Measurements from ENCODE around the gene LRRC41.
"Not testable (repeated sequence)": the region's sequence is repeated elsewhere in the genome, so short reads cannot be mapped to it uniquely, and the experiment has no call there.

LRRC41 gene

DNA sequence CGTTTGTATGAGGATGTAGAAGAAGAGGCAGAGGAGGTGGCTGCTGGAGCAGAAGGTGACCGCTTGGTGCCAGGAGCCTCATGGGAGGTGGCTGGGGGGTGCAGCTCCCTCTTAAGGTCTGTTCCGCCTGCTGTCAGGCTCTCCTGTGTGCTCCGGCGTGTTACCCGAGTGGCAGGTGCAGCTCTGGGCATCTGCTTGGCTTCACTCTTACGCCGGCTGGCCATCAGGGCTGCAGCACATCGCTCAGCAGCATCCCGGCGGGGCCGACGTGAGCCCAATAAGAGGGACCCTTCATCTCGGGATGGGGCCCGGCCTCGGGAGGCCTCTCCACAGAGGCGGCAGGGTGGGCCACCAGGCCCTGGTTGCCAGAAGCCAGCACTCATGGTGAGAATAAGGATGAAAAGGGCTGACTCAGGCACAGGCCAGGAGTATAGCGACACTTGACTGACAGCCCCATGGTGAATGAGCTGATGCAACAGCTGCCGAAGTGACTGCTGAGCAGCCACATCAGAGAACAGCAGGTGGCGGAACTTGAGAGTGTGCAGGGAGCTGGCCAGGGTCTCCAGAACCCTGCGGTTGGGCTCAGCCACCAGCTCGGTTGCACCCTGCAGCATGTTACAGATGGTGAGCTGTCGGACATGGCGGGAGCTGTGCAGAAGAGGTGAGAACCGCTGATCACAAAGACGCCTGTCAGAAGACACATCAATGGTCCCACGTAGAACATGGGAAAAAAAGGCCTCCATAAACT is 17.5 kb downstream of the LRRC41 start:
- FAIRE-seq = no peak
- no peak for DNase-seq (ENCODE audit: low spot score)

DNA sequence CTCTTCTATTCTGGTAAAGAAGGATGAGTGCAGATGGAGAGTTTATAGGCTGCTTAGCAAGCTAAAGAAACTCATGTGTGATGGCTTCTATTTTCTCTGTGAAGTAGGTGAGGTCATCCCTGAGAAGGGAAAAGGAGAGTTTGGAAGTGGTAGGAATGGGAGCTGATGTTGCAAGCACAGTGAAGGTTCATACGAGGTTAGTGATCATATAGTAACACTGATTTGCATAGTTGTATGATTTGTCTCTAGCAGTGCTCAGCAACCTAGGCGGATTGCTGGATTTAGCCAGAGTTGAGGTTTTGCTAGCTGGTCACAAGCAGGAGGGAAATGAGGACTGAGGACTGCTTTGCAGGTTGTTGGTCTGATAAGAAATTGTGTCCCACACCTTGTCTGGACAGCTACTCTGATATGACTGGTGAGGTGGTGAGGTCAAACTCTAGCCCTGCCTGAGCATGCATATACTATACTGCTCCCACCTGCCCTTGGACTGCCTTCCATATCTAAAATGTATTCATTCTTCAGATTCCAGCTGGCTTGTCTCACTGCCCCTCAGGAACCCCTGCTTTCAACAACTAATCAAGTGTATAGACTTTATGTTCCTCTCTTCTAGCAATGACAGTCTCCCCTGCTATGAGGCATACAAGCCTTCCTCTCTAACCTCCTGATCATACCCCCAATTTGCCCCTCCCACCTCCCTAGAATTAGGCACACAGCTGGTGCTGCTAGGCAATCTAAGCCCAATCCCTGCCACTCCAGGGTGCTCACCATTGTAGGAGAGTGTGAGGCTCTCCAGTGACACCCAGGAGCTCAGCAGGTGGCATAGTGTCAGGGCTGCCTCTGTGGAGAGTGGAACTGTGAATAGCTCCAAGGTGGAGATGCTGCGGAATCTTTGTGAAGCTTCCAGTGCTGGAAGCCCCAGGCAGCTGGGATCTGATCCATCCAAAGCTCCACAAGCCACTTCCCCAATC is 18.5 kb downstream of the LRRC41 start:
- no peak for FAIRE-seq
- DNase-seq (ENCODE audit: low spot score) = no peak

DNA sequence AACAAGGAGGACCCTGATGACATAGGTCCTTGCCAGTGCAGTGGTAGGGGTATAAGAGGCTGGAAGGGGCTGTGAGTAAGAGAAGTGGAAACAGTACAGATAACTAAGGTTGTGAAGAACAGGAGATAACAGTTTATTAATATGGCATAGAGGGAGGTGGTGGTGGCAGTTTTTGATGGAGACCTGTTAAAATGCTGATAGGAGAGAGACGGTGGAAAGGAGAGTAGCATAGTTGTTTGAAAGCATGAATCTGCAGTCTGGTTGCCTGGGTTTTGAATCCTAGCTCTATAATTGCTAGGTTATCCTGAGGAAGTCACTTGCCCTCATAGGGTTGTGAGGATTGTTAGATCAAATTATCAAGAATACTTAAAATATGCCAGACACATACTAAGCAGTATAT is 19.4 kb downstream of the LRRC41 start:
- FAIRE-seq = no peak

DNA sequence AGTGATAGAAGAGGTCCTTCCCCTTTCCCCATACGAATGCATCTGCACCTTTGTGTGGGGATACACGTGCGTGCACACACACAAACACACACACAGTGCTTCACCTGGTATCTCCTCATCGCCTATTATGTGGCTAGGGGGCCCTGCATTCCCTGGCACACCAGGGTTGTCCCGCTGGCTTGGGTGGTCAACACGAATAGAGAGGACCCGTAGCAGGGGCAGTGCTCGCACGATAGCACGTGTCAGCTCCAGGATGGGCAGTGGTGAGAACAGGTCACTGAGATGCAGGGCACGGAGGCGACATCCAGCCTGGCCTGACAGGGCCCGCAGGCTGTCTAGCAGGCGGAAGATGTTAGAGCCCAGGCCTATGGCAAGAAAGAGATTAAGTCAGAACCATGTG is 22.4 kb downstream of the LRRC41 start:
- no peak for FAIRE-seq

More for the DNA sequence above, 19.4 kb downstream of the LRRC41 start:
- no peak for DNase-seq (ENCODE audit: low spot score)

DNA sequence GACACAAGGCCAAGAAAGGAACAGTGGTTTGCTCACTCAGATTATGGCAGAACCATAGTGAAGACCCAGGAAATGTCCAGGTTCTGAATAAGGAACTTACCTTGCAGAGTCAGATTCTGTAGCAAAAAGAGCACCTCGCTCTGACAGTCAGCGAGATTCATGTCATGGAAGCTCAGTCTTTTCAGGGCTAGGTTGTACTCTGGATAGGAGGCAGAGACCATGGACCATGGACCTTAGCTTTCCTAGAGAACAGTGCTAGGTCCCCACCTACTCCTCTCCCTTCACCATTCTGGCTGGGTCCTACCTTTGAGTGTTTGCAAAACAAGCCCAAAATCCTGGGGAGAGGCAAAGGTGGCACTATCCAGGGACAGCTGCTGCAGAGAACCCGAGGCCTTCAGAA is 23.3 kb downstream of the LRRC41 start:
- no peak for DNase-seq (ENCODE audit: low spot score)

More for the DNA sequence above, 22.4 kb downstream of the LRRC41 start:
- DNase-seq (ENCODE audit: low spot score) = no peak

DNA sequence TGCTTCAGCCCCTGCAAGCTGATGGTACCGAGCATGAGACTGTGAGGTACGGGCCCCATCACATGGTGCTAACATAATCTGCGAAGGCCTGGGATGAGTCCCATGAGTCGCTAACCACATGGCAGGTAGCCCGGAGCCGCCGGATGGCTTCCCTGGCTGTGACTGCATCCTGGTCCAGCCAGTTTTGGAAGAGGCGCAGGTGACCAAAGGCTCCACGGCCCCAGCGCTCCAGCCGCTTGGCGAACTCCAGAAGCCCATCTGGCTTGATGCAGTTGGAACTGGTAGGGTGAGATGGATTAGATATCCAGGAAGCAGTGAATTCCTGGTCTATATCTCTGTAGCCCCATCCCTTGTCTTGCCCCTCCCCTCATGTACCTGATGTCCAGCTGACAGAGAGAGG is 24.6 kb downstream of the LRRC41 start:
- no peak for DNase-seq (ENCODE audit: low spot score)
- no peak for FAIRE-seq

More for the DNA sequence above, 23.3 kb downstream of the LRRC41 start:
- no peak for FAIRE-seq

DNA sequence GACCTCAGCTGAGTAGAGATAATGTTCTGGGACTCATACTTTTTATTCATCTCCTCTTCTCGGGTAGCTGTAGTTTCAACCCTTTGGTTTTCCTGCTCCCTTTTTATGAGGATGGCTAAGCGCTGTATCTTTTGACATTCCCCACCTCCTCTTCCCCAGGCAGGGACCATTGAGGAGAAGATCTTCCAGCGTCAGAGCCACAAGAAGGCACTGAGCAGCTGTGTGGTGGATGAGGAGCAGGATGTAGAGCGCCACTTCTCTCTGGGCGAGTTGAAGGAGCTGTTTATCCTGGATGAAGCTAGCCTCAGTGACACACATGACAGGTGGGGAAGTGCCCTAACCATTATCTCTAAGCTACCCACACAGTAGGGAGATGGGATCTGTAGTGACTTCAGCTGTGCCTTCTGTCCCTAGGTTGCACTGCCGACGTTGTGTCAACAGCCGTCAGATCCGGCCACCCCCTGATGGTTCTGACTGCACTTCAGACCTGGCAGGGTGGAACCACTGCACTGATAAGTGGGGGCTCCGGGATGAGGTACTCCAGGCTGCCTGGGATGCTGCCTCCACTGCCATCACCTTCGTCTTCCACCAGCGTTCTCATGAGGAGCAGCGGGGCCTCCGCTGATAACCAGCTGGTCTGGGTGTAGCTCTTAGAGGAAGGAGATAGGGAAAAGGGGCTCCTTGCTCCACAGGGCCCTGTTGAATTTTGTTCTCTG is 25.6 kb downstream of the LRRC41 start:
- DNase-seq (ENCODE audit: low spot score) (no peak), FAIRE-seq (no peak)

DNA sequence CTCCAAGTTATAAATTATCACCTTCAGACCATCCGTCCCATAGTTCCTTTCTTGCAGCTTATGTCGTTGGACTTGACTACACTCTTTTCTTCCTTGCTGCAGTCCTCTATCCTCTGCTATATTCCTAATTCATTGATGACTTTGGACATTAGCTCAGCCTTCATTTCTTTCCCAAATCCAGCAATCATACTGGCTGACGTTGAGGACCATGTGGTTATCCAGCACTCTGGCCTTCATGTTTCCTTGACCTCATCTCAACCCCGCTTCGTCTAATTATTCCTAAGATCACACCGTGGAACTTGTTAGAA is 28.4 kb downstream of the LRRC41 start:
- FAIRE-seq (no peak), DNase-seq (ENCODE audit: low spot score) (no peak)

DNA sequence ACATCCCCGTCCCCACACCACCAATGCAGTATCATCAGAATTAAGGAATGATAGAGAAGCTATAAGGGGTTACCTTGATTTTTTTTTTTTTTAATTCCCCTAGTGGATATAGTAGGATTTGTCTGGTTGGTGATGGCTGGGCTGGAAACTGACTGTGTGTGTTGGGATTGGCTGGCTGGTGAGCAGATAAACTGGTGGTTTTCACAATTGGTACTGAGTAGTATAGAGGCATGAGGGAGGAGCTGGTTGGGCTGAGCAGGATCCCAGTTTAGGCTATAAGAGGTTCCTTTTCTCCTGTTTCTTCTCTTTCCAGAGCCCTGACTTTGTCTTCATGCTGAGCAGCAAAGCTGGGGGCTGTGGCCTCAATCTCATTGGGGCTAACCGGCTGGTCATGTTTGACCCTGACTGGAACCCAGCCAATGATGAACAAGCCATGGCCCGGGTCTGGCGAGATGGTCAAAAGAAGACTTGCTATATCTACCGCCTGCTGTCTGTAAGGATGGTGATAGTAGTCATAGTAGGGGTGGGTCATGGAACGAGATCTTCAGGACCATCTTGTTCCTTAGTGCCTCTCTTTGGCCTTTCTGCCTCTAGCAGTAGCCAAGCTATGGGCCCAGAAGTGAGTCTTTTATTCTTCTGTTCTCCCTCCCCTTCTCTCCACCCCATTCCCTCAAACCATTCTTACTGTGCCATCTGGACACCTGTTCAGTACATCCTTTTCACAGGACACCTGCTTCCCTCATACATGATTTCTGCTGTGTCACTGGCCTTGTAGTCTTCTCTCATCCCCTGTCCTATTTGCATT is 29.0 kb downstream of the LRRC41 start:
- FAIRE-seq (no peak), DNase-seq (ENCODE audit: low spot score) (no peak)

DNA sequence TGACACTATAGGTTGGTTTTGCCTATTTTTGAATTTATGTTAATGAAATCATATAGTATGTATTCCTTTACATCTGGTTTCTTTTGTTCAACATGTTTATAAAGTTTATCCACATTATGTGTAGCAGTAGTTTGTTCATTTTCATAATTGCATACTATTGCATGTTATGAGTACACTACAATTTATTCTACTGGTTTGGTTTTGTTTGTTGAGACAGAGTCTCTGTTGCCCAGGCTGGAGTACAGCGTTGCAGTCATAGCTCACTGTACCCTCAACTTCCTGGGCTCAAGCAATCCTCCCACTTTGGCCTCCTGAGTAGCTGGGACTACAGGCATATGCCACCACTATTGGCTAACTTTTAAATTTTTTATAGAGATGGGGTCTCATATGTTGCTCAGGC is 34.8 kb downstream of the LRRC41 start:
- FAIRE-seq (no peak), DNase-seq (ENCODE audit: low spot score) (no peak)

DNA sequence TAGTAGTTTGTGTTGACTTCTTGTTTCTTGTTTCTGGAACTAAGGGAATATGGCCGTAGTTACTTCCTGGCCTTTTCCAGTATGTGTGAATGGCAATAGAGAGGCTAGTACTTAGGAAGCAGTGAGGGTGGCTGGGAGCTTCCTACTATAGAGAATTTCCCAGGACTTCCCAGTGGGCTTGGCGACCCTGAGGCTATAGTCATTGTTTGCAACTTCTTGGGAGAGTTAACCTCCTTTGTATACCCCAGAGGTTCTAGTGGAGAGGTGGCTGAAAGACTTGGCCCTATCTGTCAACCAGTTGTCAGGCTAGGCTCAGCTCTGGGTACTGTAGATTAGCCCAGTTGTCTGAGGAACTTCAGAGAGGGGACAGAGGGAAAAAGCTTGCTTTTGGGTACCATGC is 40.3 kb downstream of the LRRC41 start:
- DNase-seq (ENCODE audit: low spot score) (no peak), FAIRE-seq (no peak)

DNA sequence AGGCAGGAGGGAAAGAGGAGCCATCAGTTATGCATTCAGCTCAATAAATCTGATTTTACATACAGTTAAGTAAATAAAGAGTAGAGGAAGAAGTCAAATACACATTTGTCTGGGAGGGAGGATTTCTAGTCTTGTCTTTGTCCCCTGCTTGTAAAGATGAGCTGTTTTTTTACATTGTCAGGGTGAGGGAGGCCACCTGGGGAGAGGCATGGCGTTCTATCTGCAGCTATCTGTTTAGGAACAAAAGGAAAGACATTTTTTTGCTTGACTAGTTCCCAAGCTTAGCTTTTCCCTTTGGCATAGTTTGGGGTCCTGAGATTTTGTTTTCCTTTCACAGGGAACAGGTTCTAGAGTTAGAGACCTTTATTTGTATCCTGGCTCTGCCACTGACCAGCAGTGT is 40.9 kb downstream of the LRRC41 start:
- DNase-seq (ENCODE audit: low spot score) = no peak
- FAIRE-seq = no peak

DNA sequence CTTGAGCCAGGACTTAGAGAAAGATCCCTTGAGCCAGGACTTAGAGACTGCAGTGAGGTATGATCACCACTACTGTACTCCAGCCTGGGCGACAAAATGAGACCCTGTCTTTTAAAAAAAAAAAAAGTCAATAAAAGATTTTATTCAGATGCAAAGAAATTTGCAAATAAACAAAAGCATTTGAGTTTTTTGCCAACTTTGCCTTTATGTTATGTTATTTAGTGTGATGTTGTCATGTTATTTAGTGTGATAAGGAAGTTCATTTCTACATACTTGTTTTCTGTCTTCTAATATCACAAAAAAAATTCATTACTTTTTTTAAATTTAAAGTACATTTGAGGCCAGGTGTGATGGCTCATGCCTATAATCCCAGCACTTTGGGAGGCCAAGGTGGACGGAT is 46.9 kb downstream of the LRRC41 start:
- DNase-seq (ENCODE audit: low spot score) = no peak
- no peak for FAIRE-seq

DNA sequence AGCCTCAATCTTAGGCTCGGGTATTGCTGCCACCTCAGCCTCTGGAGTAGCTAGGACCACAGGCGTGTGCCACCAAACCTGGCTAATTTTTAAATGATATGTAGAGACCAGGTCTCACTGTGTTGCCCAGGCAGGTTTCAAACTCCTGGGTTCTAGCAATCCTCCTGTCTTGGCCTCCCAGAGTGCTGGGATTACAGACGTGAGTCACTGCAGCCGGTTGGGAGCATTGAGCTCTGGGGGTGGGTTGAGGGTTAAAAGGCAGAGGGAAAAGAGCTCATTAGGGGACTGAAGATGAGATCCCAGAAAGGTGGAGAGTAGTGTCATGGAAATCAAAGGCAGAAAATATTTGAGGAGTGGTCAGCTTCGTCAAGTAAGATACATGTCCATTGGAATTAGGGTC is 48.7 kb downstream of the LRRC41 start:
- FAIRE-seq (peak; percentile 10), DNase-seq (ENCODE audit: low spot score) (peak; percentile 18)

DNA sequence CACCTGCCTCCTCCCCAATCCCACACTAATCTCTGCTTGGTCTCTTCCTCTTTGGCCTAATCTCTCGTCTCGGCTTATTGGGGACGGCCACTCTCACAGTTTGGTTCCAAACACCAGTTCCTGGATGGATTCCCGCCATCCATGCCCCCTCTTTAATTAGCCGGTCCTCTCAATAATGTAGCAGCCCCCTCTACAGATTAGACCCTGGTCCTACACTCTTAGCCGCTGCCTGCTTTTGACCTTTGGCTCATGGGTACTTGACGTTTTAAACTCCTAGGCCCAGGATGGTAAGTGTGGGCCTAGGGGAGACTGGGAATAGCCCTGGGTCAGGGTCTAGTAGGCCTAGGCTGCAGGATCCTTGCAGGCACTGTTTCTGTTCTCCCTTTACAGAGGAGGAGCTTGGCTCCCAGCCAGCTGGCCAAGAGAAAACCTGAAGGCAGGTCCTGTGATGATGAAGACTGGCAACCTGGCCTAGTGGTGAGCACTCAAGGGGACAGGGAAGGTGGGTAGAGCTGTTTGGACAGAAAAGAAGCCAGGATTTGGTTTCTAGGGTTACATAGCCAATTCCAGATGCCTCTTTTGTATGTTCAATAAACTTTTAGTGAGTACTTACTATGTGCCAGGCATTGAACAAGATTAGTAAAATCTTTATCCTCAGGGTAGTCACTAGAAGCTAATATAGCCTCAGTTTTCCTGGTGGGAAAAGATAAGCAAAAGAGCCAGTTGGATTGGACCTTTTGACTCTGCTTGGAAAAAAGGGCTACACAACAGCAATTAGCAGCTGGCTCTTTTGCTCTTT is 55.1 kb downstream of the LRRC41 start:
- FAIRE-seq = no peak
- DNase-seq (ENCODE audit: low spot score) = peak; percentile 48

DNA sequence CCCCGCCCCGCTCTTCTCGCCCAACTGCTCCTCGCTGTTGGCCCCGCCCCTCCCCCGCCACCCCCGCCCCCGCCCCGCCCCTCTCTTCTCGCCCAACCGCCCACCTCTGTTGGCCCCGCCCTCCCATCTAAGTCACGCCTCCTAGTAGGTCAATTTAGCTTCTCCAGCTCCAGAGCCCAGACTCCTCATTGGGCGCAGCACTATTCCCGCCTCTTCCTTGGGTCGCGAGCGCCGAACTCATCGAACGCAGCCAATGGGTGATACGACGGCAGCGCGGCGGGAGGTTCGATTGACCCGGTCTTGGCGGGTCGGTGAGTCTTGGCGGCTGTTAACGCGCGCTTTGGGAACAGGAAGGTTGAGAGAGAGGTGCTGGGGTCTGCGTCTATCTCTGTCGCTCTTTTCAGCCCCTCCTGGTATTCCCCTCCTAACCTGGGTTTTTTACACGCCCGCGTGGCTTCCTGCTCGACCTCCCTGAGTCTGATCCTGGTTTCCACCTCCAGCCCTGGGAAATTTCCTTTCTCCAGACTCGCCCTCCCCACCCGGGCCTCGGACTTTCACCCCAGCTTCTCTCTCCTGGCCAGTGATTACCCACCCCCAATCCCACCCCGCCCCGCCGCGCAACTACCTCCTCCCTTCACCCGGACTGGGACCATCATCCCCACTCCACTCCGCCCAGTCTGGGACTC is 55.8 kb downstream of the LRRC41 start, which contains the start of gene RAD54L:
RAD54L (plus strand) TSS at position 328 of the 686 bp plus-strand sequence. CDS start 643 bp downstream, outside the sequence.
- DNase-seq (ENCODE audit: low spot score) (peak; percentile 99), FAIRE-seq (peak; percentile 76)

DNA sequence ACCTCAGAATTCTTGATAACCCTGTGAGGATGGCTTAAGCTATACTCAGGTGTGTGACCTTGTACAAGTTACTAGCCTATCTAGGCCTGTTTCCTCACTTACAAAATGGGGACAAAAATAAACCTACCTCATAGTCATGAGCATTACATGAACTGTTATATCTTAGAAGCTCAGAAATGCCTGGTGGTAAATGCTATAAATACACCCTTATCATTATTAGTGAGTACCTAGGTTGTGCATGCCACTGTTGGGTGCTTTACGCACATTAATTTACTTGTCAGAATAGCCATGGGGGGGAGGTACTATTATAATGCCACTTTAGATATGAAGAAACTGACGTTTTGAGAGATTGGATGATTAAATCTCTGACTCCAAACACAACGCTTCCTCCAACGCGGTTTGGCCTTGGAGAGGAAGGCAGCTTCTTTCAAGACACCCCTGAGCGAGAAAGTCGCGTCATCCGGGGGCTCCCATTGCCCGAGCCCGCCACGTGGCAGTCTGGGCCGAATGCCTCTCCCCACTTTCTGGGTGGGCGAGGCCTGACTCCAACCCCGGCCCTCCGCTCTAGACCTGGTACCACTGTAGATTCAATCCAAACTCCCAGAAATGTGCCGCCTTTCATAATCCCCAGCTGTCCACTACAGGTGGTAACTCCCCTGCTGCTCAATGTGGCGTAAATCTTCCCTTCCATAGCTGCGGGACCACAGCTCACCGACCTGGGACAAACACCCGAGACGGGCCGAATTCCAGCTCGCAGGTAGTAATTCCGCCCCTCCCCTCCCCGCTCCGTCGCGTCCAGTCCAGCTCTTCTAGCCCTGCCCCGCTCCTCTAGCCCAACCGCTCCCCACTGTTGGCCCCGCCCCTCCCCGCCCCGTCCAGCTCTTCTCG is 56.6 kb downstream of the LRRC41 start:
- DNase-seq (ENCODE audit: low spot score) = peak; percentile 24
- FAIRE-seq = no peak

DNA sequence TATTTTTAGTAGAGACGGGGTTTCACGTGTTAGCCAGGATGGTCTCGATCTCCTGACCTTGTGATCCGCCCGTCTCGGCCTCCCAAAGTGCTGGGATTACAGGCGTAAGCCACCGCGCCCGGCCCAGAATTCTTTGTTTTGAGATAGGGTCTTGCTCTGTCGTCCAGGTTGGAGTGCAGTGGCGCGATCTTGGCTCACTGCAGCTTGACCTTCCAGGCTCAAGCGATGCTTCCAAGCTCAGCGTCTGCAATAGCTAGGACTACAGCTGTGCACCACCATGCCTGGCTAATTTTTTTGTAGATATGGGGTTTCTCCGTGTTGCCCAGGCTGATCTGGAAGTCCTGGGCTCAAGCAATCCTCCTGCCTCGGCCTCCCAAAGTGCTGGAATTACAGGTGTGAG is 57.3 kb downstream of the LRRC41 start:
- not testable (repeated sequence) for DNase-seq (ENCODE audit: low spot score); FAIRE-seq

Data from RCC 7860 (cell line).